ENCODE results near the gene MLLT1.

The MLLT1 gene

GRCh38 chr19:6268382-6268771 is 11.4 kb downstream of the MLLT1 start:
- Histone ChIP-seq H3K4me1 (ENCODE audit: control insufficient read depth, low read length) (no peaks in the 10 kb centered on the region), H3K9me2 (replicated peaks; ENCODE audit: control insufficient read depth, low read length) (no peaks in the 10 kb centered on the region), H3K27me3 (ENCODE audit: control insufficient read depth, low read length) (no peaks in the 10 kb centered on the region), H3K9me3 (ENCODE audit: control insufficient read depth, insufficient read depth, low read length) (no peaks in the 10 kb centered on the region), H3K4me3 (ENCODE audit: low read length) (no peak overlapping the region), H3F3A (ENCODE audit: control insufficient read depth, insufficient read depth) (no peaks in the 10 kb centered on the region), H4K20me1 (ENCODE audit: control insufficient read depth, insufficient read depth, low read depth, low read length) (peaks cover 6% of the 10 kb centered on the region; the same call in 1 of the 2 replicates), H3K36me3 (ENCODE audit: control insufficient read depth, low read length) (peaks cover 24% of the 10 kb centered on the region), H3K27ac (ENCODE audit: low read depth, low read length) (no peak overlapping the region), H3K79me2 (ENCODE audit: control insufficient read depth, low read length) (peaks cover 79% of the 10 kb centered on the region), H3K4me2 (ENCODE audit: low read length) (no peak overlapping the region)
- TF ChIP-seq EZH2phosphoT487 (IDR thresholded peaks at IDR 0.05; ENCODE audit: borderline replicate concordance, low read length) (no peak), CTCF (IDR thresholded peaks at IDR 0.05; ENCODE audit: low read depth, low read length, poor library complexity, severe bottlenecking) (no peak)

GRCh38 chr19:6267552-6268381 is 12.0 kb downstream of the MLLT1 start:
- Histone ChIP-seq H3F3A (ENCODE audit: control insufficient read depth, insufficient read depth) (no peaks in the 10 kb centered on the region), H3K4me1 (ENCODE audit: control insufficient read depth, low read length) (no peaks in the 10 kb centered on the region), H3K27ac (ENCODE audit: low read depth, low read length) (no peak overlapping the region), H3K4me2 (ENCODE audit: low read length) (no peak overlapping the region), H4K20me1 (ENCODE audit: control insufficient read depth, insufficient read depth, low read depth, low read length) (peaks cover 6% of the 10 kb centered on the region; the same call in 1 of the 2 replicates), H3K9me2 (replicated peaks; ENCODE audit: control insufficient read depth, low read length) (no peaks in the 10 kb centered on the region), H3K79me2 (ENCODE audit: control insufficient read depth, low read length) (peaks cover 75% of the 10 kb centered on the region), H3K27me3 (ENCODE audit: control insufficient read depth, low read length) (no peaks in the 10 kb centered on the region), H3K9me3 (ENCODE audit: control insufficient read depth, insufficient read depth, low read length) (no peaks in the 10 kb centered on the region), H3K4me3 (ENCODE audit: low read length) (no peak overlapping the region), H3K36me3 (ENCODE audit: control insufficient read depth, low read length) (peaks cover 26% of the 10 kb centered on the region)
- TF ChIP-seq CTCF (IDR thresholded peaks at IDR 0.05; ENCODE audit: low read depth, low read length, poor library complexity, severe bottlenecking) (no peak), EZH2phosphoT487 (IDR thresholded peaks at IDR 0.05; ENCODE audit: borderline replicate concordance, low read length) (no peak)

GRCh38 chr19:6264803-6265202 is 15.0 kb downstream of the MLLT1 start:
- peaks cover 50% of the 10 kb centered on the region for H3K79me2 ChIP-seq (ENCODE audit: control insufficient read depth, low read length)

More at GRCh38 chr19:6264803-6265202, 15.0 kb downstream of the MLLT1 start:
- Histone ChIP-seq H3K36me3 (ENCODE audit: control insufficient read depth, low read length) (peaks cover 46% of the 10 kb centered on the region), H3K27me3 (ENCODE audit: control insufficient read depth, low read length) (no peaks in the 10 kb centered on the region), H3K9me3 (ENCODE audit: control insufficient read depth, insufficient read depth, low read length) (no peaks in the 10 kb centered on the region), H3K9me2 (replicated peaks; ENCODE audit: control insufficient read depth, low read length) (no peaks in the 10 kb centered on the region), H4K20me1 (ENCODE audit: control insufficient read depth, insufficient read depth, low read depth, low read length) (peaks cover 6% of the 10 kb centered on the region), H3K4me1 (ENCODE audit: control insufficient read depth, low read length) (no peaks in the 10 kb centered on the region), H3K27ac (ENCODE audit: low read depth, low read length) (no peak overlapping the region), H3F3A (ENCODE audit: control insufficient read depth, insufficient read depth) (no peaks in the 10 kb centered on the region), H3K4me2 (ENCODE audit: low read length) (no peak overlapping the region), H3K4me3 (ENCODE audit: low read length) (no peak overlapping the region)
- TF ChIP-seq CTCF (IDR thresholded peaks at IDR 0.05; ENCODE audit: low read depth, low read length, poor library complexity, severe bottlenecking) (no peak), EZH2phosphoT487 (IDR thresholded peaks at IDR 0.05; ENCODE audit: borderline replicate concordance, low read length) (no peak)
